ENCODE results near the gene MLNR.

The MLNR gene, protein sequence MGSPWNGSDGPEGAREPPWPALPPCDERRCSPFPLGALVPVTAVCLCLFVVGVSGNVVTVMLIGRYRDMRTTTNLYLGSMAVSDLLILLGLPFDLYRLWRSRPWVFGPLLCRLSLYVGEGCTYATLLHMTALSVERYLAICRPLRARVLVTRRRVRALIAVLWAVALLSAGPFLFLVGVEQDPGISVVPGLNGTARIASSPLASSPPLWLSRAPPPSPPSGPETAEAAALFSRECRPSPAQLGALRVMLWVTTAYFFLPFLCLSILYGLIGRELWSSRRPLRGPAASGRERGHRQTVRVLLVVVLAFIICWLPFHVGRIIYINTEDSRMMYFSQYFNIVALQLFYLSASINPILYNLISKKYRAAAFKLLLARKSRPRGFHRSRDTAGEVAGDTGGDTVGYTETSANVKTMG

GRCh38 chr13:49220036-49220855 is at the start of gene MLNR:
Gene MLNR (plus strand): TSS chr13:49220338. CDS start chr13:49220338, 0 bp downstream.
- no peak for DNase-seq (ENCODE audit: low spot score)
- Histone ChIP-seq H3K27me3 (ENCODE audit: insufficient read depth, poor library complexity, severe bottlenecking) (peaks cover 26% of the 10 kb centered on the region), H3K27ac (ENCODE audit: poor library complexity, severe bottlenecking) (no peak within 1 kb of the TSS), H3K9me3 (ENCODE audit: severe bottlenecking) (no peaks in the 10 kb centered on the region), H3K36me3 (ENCODE audit: low read depth) (no peaks in the 10 kb centered on the region), H3K4me1 (ENCODE audit: insufficient read depth, poor library complexity, severe bottlenecking) (no peaks in the 10 kb centered on the region), H3K4me3 (ENCODE audit: severe bottlenecking) (peak within 1 kb of the TSS; percentile 35)
- TF ChIP-seq, protein P1, sequence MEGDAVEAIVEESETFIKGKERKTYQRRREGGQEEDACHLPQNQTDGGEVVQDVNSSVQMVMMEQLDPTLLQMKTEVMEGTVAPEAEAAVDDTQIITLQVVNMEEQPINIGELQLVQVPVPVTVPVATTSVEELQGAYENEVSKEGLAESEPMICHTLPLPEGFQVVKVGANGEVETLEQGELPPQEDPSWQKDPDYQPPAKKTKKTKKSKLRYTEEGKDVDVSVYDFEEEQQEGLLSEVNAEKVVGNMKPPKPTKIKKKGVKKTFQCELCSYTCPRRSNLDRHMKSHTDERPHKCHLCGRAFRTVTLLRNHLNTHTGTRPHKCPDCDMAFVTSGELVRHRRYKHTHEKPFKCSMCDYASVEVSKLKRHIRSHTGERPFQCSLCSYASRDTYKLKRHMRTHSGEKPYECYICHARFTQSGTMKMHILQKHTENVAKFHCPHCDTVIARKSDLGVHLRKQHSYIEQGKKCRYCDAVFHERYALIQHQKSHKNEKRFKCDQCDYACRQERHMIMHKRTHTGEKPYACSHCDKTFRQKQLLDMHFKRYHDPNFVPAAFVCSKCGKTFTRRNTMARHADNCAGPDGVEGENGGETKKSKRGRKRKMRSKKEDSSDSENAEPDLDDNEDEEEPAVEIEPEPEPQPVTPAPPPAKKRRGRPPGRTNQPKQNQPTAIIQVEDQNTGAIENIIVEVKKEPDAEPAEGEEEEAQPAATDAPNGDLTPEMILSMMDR (IDR thresholded peaks at IDR 0.05; ENCODE audit: poor library complexity, severe bottlenecking): peak; percentile 36
- ATAC-seq (ENCODE audit: low read depth): peak; percentile 89

GRCh38 chr13:49171359-49171758 is 48.8 kb upstream of the MLNR start:
- Histone ChIP-seq H3K4me3 (ENCODE audit: severe bottlenecking) (no peak overlapping the region), H3K36me3 (ENCODE audit: low read depth) (peaks cover 64% of the 10 kb centered on the region), H3K27me3 (ENCODE audit: insufficient read depth, poor library complexity, severe bottlenecking) (no peaks in the 10 kb centered on the region), H3K9me3 (ENCODE audit: severe bottlenecking) (no peaks in the 10 kb centered on the region), H3K4me1 (ENCODE audit: insufficient read depth, poor library complexity, severe bottlenecking) (no peaks in the 10 kb centered on the region), H3K27ac (ENCODE audit: poor library complexity, severe bottlenecking) (no peak overlapping the region)
- TF ChIP-seq, protein P1 (IDR thresholded peaks at IDR 0.05; ENCODE audit: poor library complexity, severe bottlenecking): no peak
- DNase-seq (ENCODE audit: low spot score): no peak
- no peak for ATAC-seq (ENCODE audit: low read depth)

- Histone ChIP-seq H3K27ac (ENCODE audit: poor library complexity, severe bottlenecking) (no peak overlapping the region), H3K36me3 (ENCODE audit: low read depth) (peaks cover 73% of the 10 kb centered on the region)
Measured at GRCh38 chr13:49183672-49184325, 36.3 kb upstream of the MLNR start.

GRCh38 chr13:49184621-49185020 is 35.5 kb upstream of the MLNR start:
- TF ChIP-seq, protein P1 (IDR thresholded peaks at IDR 0.05; ENCODE audit: poor library complexity, severe bottlenecking): no peak
- Histone ChIP-seq H3K4me1 (ENCODE audit: insufficient read depth, poor library complexity, severe bottlenecking) (no peaks in the 10 kb centered on the region), H3K36me3 (ENCODE audit: low read depth) (peaks cover 67% of the 10 kb centered on the region), H3K27ac (ENCODE audit: poor library complexity, severe bottlenecking) (no peak overlapping the region), H3K4me3 (ENCODE audit: severe bottlenecking) (no peak overlapping the region), H3K27me3 (ENCODE audit: insufficient read depth, poor library complexity, severe bottlenecking) (no peaks in the 10 kb centered on the region), H3K9me3 (ENCODE audit: severe bottlenecking) (no peaks in the 10 kb centered on the region)
- DNase-seq (ENCODE audit: low spot score) (no peak), ATAC-seq (ENCODE audit: low read depth) (no peak)

More at GRCh38 chr13:49183672-49184325, 36.3 kb upstream of the MLNR start:
- H3K4me1 ChIP-seq (ENCODE audit: insufficient read depth, poor library complexity, severe bottlenecking): no peaks in the 10 kb centered on the region
- no peak overlapping the region for H3K4me3 ChIP-seq (ENCODE audit: severe bottlenecking)
- no peaks in the 10 kb centered on the region for H3K9me3 ChIP-seq (ENCODE audit: severe bottlenecking)
- TF ChIP-seq, protein P1 (IDR thresholded peaks at IDR 0.05; ENCODE audit: poor library complexity, severe bottlenecking): no peak
- H3K27me3 ChIP-seq (ENCODE audit: insufficient read depth, poor library complexity, severe bottlenecking): no peaks in the 10 kb centered on the region
- DNase-seq (ENCODE audit: low spot score) (no peak), ATAC-seq (ENCODE audit: low read depth) (no peak)
